NOMO-1 treated with DMSO at 0.1 percent for 48 hours (cell line): ENCODE data around the gene FAM118A.
"Not testable (repeated sequence)": the region's sequence is repeated elsewhere in the genome, so short reads cannot be mapped to it uniquely, and the experiment has no call there.

Experiments used
- DNase-seq: peaks from one replicate; lab custom pipeline; 2025; ENCODE audit not compliant: unreplicated experiment; lab: John Stamatoyannopoulos, UW

Gene FAM118A

GRCh38 chr22:45309422-45310227, at the start of gene FAM118A:
Gene FAM118A (plus strand): TSS chr22:45309934. CDS start chr22:45322380, 12,446 bp downstream.
- peak; percentile 96 for DNase-seq

GRCh38 chr22:45260395-45260759, 49.4 kb upstream of the FAM118A start:
- not testable (repeated sequence) for DNase-seq

GRCh38 chr22:45261407-45262088, 48.2 kb upstream of the FAM118A start:
- DNase-seq, result no peak

- no peak for DNase-seq
Measured at GRCh38 chr22:45262195-45262930, 47.4 kb upstream of the FAM118A start.

- no peak for DNase-seq
Measured at GRCh38 chr22:45262931-45263462, 46.7 kb upstream of the FAM118A start.

- peak; percentile 88 for DNase-seq
Measured at GRCh38 chr22:45263463-45264269, 46.1 kb upstream of the FAM118A start.

GRCh38 chr22:45265535-45265934, 44.2 kb upstream of the FAM118A start:
- no peak for DNase-seq

- DNase-seq, result no peak
Measured at GRCh38 chr22:45268167-45268957, 41.4 kb upstream of the FAM118A start.

GRCh38 chr22:45268958-45269844, 40.5 kb upstream of the FAM118A start:
- DNase-seq, result peak; percentile 48

- DNase-seq, result no peak
Measured at GRCh38 chr22:45270095-45271020, 39.4 kb upstream of the FAM118A start.

- DNase-seq, result no peak
Measured at GRCh38 chr22:45271667-45272201, 38.0 kb upstream of the FAM118A start.

- no peak for DNase-seq
Measured at GRCh38 chr22:45272498-45272897, 37.2 kb upstream of the FAM118A start.

GRCh38 chr22:45273452-45274075, 36.2 kb upstream of the FAM118A start:
- no peak for DNase-seq

GRCh38 chr22:45276507-45277105, 33.1 kb upstream of the FAM118A start:
- DNase-seq, result no peak

GRCh38 chr22:45277720-45278119, 32.0 kb upstream of the FAM118A start:
- DNase-seq, result not testable (repeated sequence)

- DNase-seq, result no peak
Measured at GRCh38 chr22:45278125-45278524, 31.6 kb upstream of the FAM118A start.

GRCh38 chr22:45280587-45280980, 29.1 kb upstream of the FAM118A start:
- DNase-seq, result no peak
